Neural cell (in vitro differentiated cells): ENCODE measurements around the gene TLL2. TPM values are rescaled to one million over a fixed set of nuclear protein-coding genes. Genes with fewer than 3 reads are reported as not detected.

Experiments used
- H2AFZ ChIP-seq: fragments of 200-600, 300-800 bp; sonication (generic), shearing (Covaris generic); 2 replicates; pipeline ENCODE4 v1.6.0; 2014; ENCODE audit warnings: low read depth, mild to moderate bottlenecking, antibody characterized with exemption, low read length, moderate library complexity
- H3F3A ChIP-seq: fragments of 200-600 bp; shearing (Covaris generic); 2 replicates; pipeline ENCODE4 v1.6.1; 2016; ENCODE audit warnings: mild to moderate bottlenecking, moderate library complexity, mixed read lengths, antibody characterized with exemption, low read length; ENCODE audit not compliant: insufficient read depth, poor library complexity, severe bottlenecking
- H3K27ac ChIP-seq: fragments of 200-600, 300-800 bp; sonication (generic), shearing (Covaris generic); 2 replicates; pipeline ENCODE4 v1.5.1; 2014; ENCODE audit warnings: mild to moderate bottlenecking, low read length, moderate library complexity
- H3K27me3 ChIP-seq: fragments of 300-800, 200-600 bp; sonication (generic), shearing (Covaris generic); 2 replicates; pipeline ENCODE4 v1.6.0; 2014; ENCODE audit warnings: mild to moderate bottlenecking, low read depth, low read length, moderate library complexity; ENCODE audit not compliant: insufficient read depth
- H3K36me3 ChIP-seq: fragments of 300-800, 200-600 bp; sonication (generic), shearing (Covaris generic); 2 replicates; pipeline ENCODE4 v1.5.1; 2014; ENCODE audit warnings: mild to moderate bottlenecking, antibody characterized with exemption, low read length, moderate library complexity; ENCODE audit not compliant: insufficient read depth
- H3K4me2 ChIP-seq: fragments of 300-800, 200-600 bp; sonication (generic), shearing (Covaris generic); 2 replicates; pipeline ENCODE4 v1.6.0; 2014; ENCODE audit warnings: mild to moderate bottlenecking, low read length
- H3K4me3 ChIP-seq: fragments of 300-800, 200-600 bp; sonication (generic), shearing (Covaris generic); 2 replicates; pipeline ENCODE4 v1.5.1; 2014; ENCODE audit warnings: mild to moderate bottlenecking, low read length, moderate library complexity
- H3K79me2 ChIP-seq: fragments of 200-600 bp; shearing (Covaris generic); replicated peaks from 2 replicates; pipeline ENCODE4 v1.6.0; 2014; ENCODE audit warnings: mild to moderate bottlenecking, low read length, moderate library complexity; ENCODE audit not compliant: insufficient read depth
- H3K9ac ChIP-seq: fragments of 300-800, 200-600 bp; sonication (generic), shearing (Covaris generic); 2 replicates; pipeline ENCODE4 v1.6.1; 2016; ENCODE audit warnings: mild to moderate bottlenecking, low read length, mixed read lengths
- H3K9me2 ChIP-seq: fragments of 200-600 bp; shearing (Covaris generic); 2 replicates; pipeline ENCODE4 v1.6.1; 2016; ENCODE audit warnings: mild to moderate bottlenecking, low read length, mixed read lengths; ENCODE audit not compliant: insufficient read depth
- H3K9me3 ChIP-seq: fragments of 200-600, 300-800 bp; sonication (generic), shearing (Covaris generic); 2 replicates; pipeline ENCODE4 v1.6.1; 2016; ENCODE audit warnings: mild to moderate bottlenecking, mixed run types, low read length, moderate library complexity, mixed read lengths
- H4K20me1 ChIP-seq: fragments of 200-600 bp; shearing (Covaris generic); 2 replicates; pipeline ENCODE4 v1.6.1; 2016; ENCODE audit warnings: mild to moderate bottlenecking, mixed run types; ENCODE audit not compliant: insufficient read depth
- CTCF ChIP-seq: fragments of 450-650 bp; IDR thresholded peaks from 2 replicates; pipeline ENCODE4 v1.5.1; 2014; ENCODE audit warnings: antibody characterized with exemption, mild to moderate bottlenecking, moderate library complexity; ENCODE audit not compliant: poor library complexity, severe bottlenecking
- EP300 ChIP-seq: fragments of 450-650 bp; conservative IDR thresholded peaks from 2 replicates; pipeline ENCODE4 v1.6.1; 2014; ENCODE audit warnings: antibody characterized with exemption, mild to moderate bottlenecking, moderate library complexity; ENCODE audit not compliant: poor library complexity, severe bottlenecking
- EZH2 ChIP-seq: fragments of 200-600, 300-800 bp; shearing (Covaris generic), sonication (generic); IDR thresholded peaks from 2 replicates; pipeline ENCODE4 v1.6.1; 2014; ENCODE audit warnings: antibody characterized with exemption, low read length, borderline replicate concordance, mild to moderate bottlenecking; ENCODE audit not compliant: insufficient read depth, poor library complexity, severe bottlenecking
- MXI1 ChIP-seq: fragments of 450-650 bp; conservative IDR thresholded peaks from 2 replicates; pipeline ENCODE4 v1.6.1; 2014; ENCODE audit warnings: antibody characterized with exemption, mild to moderate bottlenecking; ENCODE audit not compliant: poor library complexity, severe bottlenecking
- POLR2AphosphoS5 ChIP-seq: IDR thresholded peaks from 2 replicates; pipeline ENCODE4 v1.6.1; 2012
- RAD21 ChIP-seq: fragments of 450-650 bp; conservative IDR thresholded peaks from 2 replicates; pipeline ENCODE4 v1.6.1; 2014; ENCODE audit warnings: antibody characterized with exemption, mild to moderate bottlenecking, moderate library complexity
- REST ChIP-seq: IDR thresholded peaks from 2 replicates; pipeline ENCODE4 v1.6.1; 2012; ENCODE audit warnings: borderline replicate concordance
- SMC3 ChIP-seq: fragments of 450-650 bp; conservative IDR thresholded peaks from 2 replicates; pipeline ENCODE4 v1.6.1; 2014; ENCODE audit warnings: antibody characterized with exemption, mild to moderate bottlenecking, moderate library complexity; ENCODE audit not compliant: poor library complexity
- TAF1 ChIP-seq: IDR thresholded peaks from 2 replicates; pipeline ENCODE4 v1.6.1; 2012; ENCODE audit warnings: low read depth
- polyA plus RNA-seq: library from polyadenylated mRNA; depleted of rRNA; stranded (reverse); fragments of >200 nt; gene quantifications from 2 replicates; pipeline ENCODE4 v1.2.3, GENCODE V29; 2014

TLL2 gene
- polyA plus RNA-seq, 1 donor from 2014 or later: 0.11 TPM

- H3K4me2 ChIP-seq: no peak overlapping the region
- TF ChIP-seq CTCF (no peak), SMC3 (no peak), MXI1 (no peak), POLR2AphosphoS5 (no peak), EZH2 (no peak), TAF1 (no peak), RAD21 (no peak), EP300 (no peak), REST (no peak)
- H3K27me3 ChIP-seq: no peaks in the 10 kb centered on the region
- H2AFZ ChIP-seq: no peak overlapping the region
- no peaks in the 10 kb centered on the region for H3K9me2 ChIP-seq
- no peaks in the 10 kb centered on the region for H4K20me1 ChIP-seq
- no peaks in the 10 kb centered on the region for H3K36me3 ChIP-seq
- H3K9ac ChIP-seq: no peak overlapping the region
- no peaks in the 10 kb centered on the region for H3F3A ChIP-seq
- H3K9me3 ChIP-seq: peaks cover 4% of the 10 kb centered on the region
- no peak overlapping the region for H3K4me3 ChIP-seq
- H3K27ac ChIP-seq: no peak overlapping the region
- no peaks in the 10 kb centered on the region for H3K79me2 ChIP-seq
Observed at GRCh38 chr10:96346295-96346694, 167.4 kb downstream of the TLL2 start.

- Histone ChIP-seq H3K9ac (no peak overlapping the region), H3K27me3 (no peaks in the 10 kb centered on the region), H4K20me1 (no peaks in the 10 kb centered on the region), H3K27ac (no peak overlapping the region), H3K9me2 (no peaks in the 10 kb centered on the region), H3F3A (no peaks in the 10 kb centered on the region), H3K9me3 (peaks cover 4% of the 10 kb centered on the region), H3K79me2 (no peaks in the 10 kb centered on the region), H2AFZ (no peak overlapping the region), H3K36me3 (no peaks in the 10 kb centered on the region), H3K4me3 (no peak overlapping the region), H3K4me2 (no peak overlapping the region)
- TF ChIP-seq EZH2: no peak
- TF ChIP-seq POLR2AphosphoS5: no peak
- no peak for TF ChIP-seq REST
- no peak for TF ChIP-seq MXI1
- no peak for TF ChIP-seq CTCF
- TF ChIP-seq TAF1: no peak
- TF ChIP-seq EP300: no peak
- no peak for TF ChIP-seq RAD21
- TF ChIP-seq SMC3: no peak
Observed at GRCh38 chr10:96345222-96345621, 168.5 kb downstream of the TLL2 start.
